ENCODE measurements around the gene NDFIP2. TPM values are rescaled to one million over a fixed set of nuclear protein-coding genes. Genes with fewer than 3 reads are reported as not detected.

NDFIP2 gene
- total RNA-seq, 1 donor from 2014 or later: 46.8 TPM

- H3K36me3 ChIP-seq (ENCODE audit: control insufficient read depth, insufficient read depth, low read length): no peaks in the 10 kb centered on the region
- DNase-seq (ENCODE audit: low read depth): no peak
- no peak overlapping the region for H3K4me3 ChIP-seq (ENCODE audit: low read depth, low read length)
- no peak for TF ChIP-seq CTCF (IDR thresholded peaks at IDR 0.05; ENCODE audit: insufficient read depth, low read length, poor library complexity, severe bottlenecking)
- H3K27me3 ChIP-seq (ENCODE audit: control insufficient read depth, insufficient read depth, low read length): no peaks in the 10 kb centered on the region
These were observed 24.1 kb upstream of the NDFIP2 start for GRCh38 chr13:79456656-79457365.

- Histone ChIP-seq H3K4me3 (ENCODE audit: low read depth, low read length) (no peak overlapping the region), H3K36me3 (ENCODE audit: control insufficient read depth, insufficient read depth, low read length) (no peaks in the 10 kb centered on the region), H3K27me3 (ENCODE audit: control insufficient read depth, insufficient read depth, low read length) (no peaks in the 10 kb centered on the region)
- TF ChIP-seq CTCF (IDR thresholded peaks at IDR 0.05; ENCODE audit: insufficient read depth, low read length, poor library complexity, severe bottlenecking): no peak
- DNase-seq (ENCODE audit: low read depth): no peak
These were observed 23.6 kb upstream of the NDFIP2 start for GRCh38 chr13:79457390-79457789.

- no peak for DNase-seq (ENCODE audit: low read depth)
- Histone ChIP-seq H3K4me3 (ENCODE audit: low read depth, low read length) (no peak overlapping the region), H3K36me3 (ENCODE audit: control insufficient read depth, insufficient read depth, low read length) (no peaks in the 10 kb centered on the region), H3K27me3 (ENCODE audit: control insufficient read depth, insufficient read depth, low read length) (no peaks in the 10 kb centered on the region)
- TF ChIP-seq CTCF (IDR thresholded peaks at IDR 0.05; ENCODE audit: insufficient read depth, low read length, poor library complexity, severe bottlenecking): no peak
These were observed 23.0 kb upstream of the NDFIP2 start for GRCh38 chr13:79457948-79458347.

GRCh38 chr13:79458436-79458835 lies 22.5 kb upstream of the NDFIP2 start:
- DNase-seq (ENCODE audit: low read depth): no peak
- TF ChIP-seq CTCF (IDR thresholded peaks at IDR 0.05; ENCODE audit: insufficient read depth, low read length, poor library complexity, severe bottlenecking): no peak

GRCh38 chr13:79459906-79460305 lies 21.0 kb upstream of the NDFIP2 start:
- H3K36me3 ChIP-seq (ENCODE audit: control insufficient read depth, insufficient read depth, low read length): no peaks in the 10 kb centered on the region
- DNase-seq (ENCODE audit: low read depth): no peak

More at GRCh38 chr13:79458436-79458835, 22.5 kb upstream of the NDFIP2 start:
- no peaks in the 10 kb centered on the region for H3K27me3 ChIP-seq (ENCODE audit: control insufficient read depth, insufficient read depth, low read length)
- H3K36me3 ChIP-seq (ENCODE audit: control insufficient read depth, insufficient read depth, low read length): no peaks in the 10 kb centered on the region
- H3K4me3 ChIP-seq (ENCODE audit: low read depth, low read length): no peak overlapping the region

More at GRCh38 chr13:79459906-79460305, 21.0 kb upstream of the NDFIP2 start:
- H3K27me3 ChIP-seq (ENCODE audit: control insufficient read depth, insufficient read depth, low read length): no peaks in the 10 kb centered on the region
- TF ChIP-seq CTCF (IDR thresholded peaks at IDR 0.05; ENCODE audit: insufficient read depth, low read length, poor library complexity, severe bottlenecking): no peak
- no peak overlapping the region for H3K4me3 ChIP-seq (ENCODE audit: low read depth, low read length)

All from kidney epithelial cell (primary cell).